Activated CD4-positive, alpha-beta T cell treated with anti-CD3 and anti-CD28 coated beads, Interleukin-2, amount 10 ng/mL, durations not matched to agents 24 days and 14 days (primary cell): ENCODE data around the gene CGGBP1. TPM values are rescaled to one million over a fixed set of nuclear protein-coding genes. Genes with fewer than 3 reads are reported as not detected.

Experiments
- DNase-seq: peaks from one replicate; pipeline ENCODE4 v3.0.0; 2022
- H3K27ac Mint-ChIP-seq: one replicate; pipeline ENCODE4 v1.8.0; 2022; ENCODE audit warnings: mild to moderate bottlenecking, mixed read lengths
- H3K27me3 Mint-ChIP-seq: one replicate; pipeline ENCODE4 v1.8.0; 2022; ENCODE audit warnings: mixed read lengths
- H3K36me3 Mint-ChIP-seq: one replicate; pipeline ENCODE4 v1.8.0; 2022; ENCODE audit warnings: low read depth, mild to moderate bottlenecking, mixed read lengths
- H3K4me1 Mint-ChIP-seq: one replicate; pipeline ENCODE4 v1.8.0; 2021; ENCODE audit warnings: mixed read lengths
- H3K4me3 Mint-ChIP-seq: one replicate; pipeline ENCODE4 v1.8.0; 2022; ENCODE audit warnings: mild to moderate bottlenecking, moderate library complexity, mixed read lengths
- H3K9me3 Mint-ChIP-seq: one replicate; pipeline ENCODE4 v1.8.0; 2021; ENCODE audit warnings: mixed read lengths
- intact Hi-C: fragments of 100-400 bp; cut with micrococcal nuclease; formaldehyde crosslinking; loops from one replicate; pipeline ENCODE4 v1.15.1; 2023
- total RNA-seq: library from RNA; stranded (reverse); gene quantifications from 2 replicates; pipeline ENCODE4 v1.2.3, GENCODE V29; 2022

The CGGBP1 gene
- total RNA-seq, 1 donor from 2014 or later, result 87.2 TPM

GRCh38 chr3:88058306-88058580 is 562 bp downstream of the CGGBP1 start:
- Mint-ChIP-seq H3K27ac (peak overlapping the region; percentile 97), H3K9me3 (no peaks in the 10 kb centered on the region), H3K36me3 (peaks cover 38% of the 10 kb centered on the region), H3K27me3 (no peaks in the 10 kb centered on the region), H3K4me1 (peaks cover 47% of the 10 kb centered on the region), H3K4me3 (peak overlapping the region; percentile 100)
- intact Hi-C loops, result loop anchor here (2.0 to 5.0 kb wide), 3 partner anchors 36 to 831 kb away; partner anchors contain the start of gene CHMP2B
- DNase-seq, result no peak

- DNase-seq, result no peak
- Mint-ChIP-seq H3K36me3 (peaks cover 36% of the 10 kb centered on the region), H3K4me1 (peaks cover 43% of the 10 kb centered on the region), H3K4me3 (peak overlapping the region; percentile 100), H3K27ac (peak overlapping the region; percentile 97), H3K9me3 (no peaks in the 10 kb centered on the region), H3K27me3 (no peaks in the 10 kb centered on the region)
- intact Hi-C loops, result loop anchor here (2.0 to 5.0 kb wide), 3 partner anchors 35 to 831 kb away; partner anchors contain the start of gene CHMP2B
Observed at GRCh38 chr3:88057630-88058305, 1.0 kb downstream of the CGGBP1 start.

- intact Hi-C loops, result no loop called here
- peaks cover 7% of the 10 kb centered on the region for H3K4me1 Mint-ChIP-seq
- no peaks in the 10 kb centered on the region for H3K27me3 Mint-ChIP-seq
- no peak overlapping the region for H3K4me3 Mint-ChIP-seq
- no peaks in the 10 kb centered on the region for H3K36me3 Mint-ChIP-seq
- H3K27ac Mint-ChIP-seq, result no peak overlapping the region
- H3K9me3 Mint-ChIP-seq, result no peaks in the 10 kb centered on the region
- DNase-seq, result no peak
Observed at GRCh38 chr3:88046766-88047165, 12.0 kb downstream of the CGGBP1 start.

- no peak overlapping the region for H3K4me3 Mint-ChIP-seq
- no peaks in the 10 kb centered on the region for H3K36me3 Mint-ChIP-seq
- intact Hi-C loops, result no loop called here
- peaks cover 7% of the 10 kb centered on the region for H3K4me1 Mint-ChIP-seq
- H3K27me3 Mint-ChIP-seq, result no peaks in the 10 kb centered on the region
- peaks cover 4% of the 10 kb centered on the region for H3K9me3 Mint-ChIP-seq
- DNase-seq, result no peak
- H3K27ac Mint-ChIP-seq, result no peak overlapping the region
Observed at GRCh38 chr3:88044411-88044810, 14.4 kb downstream of the CGGBP1 start.

GRCh38 chr3:88041005-88041404 is 17.8 kb downstream of the CGGBP1 start:
- Mint-ChIP-seq H3K27me3 (no peaks in the 10 kb centered on the region), H3K27ac (no peak overlapping the region), H3K9me3 (peaks cover 4% of the 10 kb centered on the region), H3K4me1 (peaks cover 5% of the 10 kb centered on the region), H3K4me3 (no peak overlapping the region), H3K36me3 (no peaks in the 10 kb centered on the region)
- intact Hi-C loops, result no loop called here
- DNase-seq, result no peak

- peaks cover 4% of the 10 kb centered on the region for H3K9me3 Mint-ChIP-seq
- H3K27ac Mint-ChIP-seq, result no peak overlapping the region
- no peak overlapping the region for H3K4me3 Mint-ChIP-seq
- H3K4me1 Mint-ChIP-seq, result peaks cover 5% of the 10 kb centered on the region
- intact Hi-C loops, result no loop called here
- no peak for DNase-seq
- H3K27me3 Mint-ChIP-seq, result no peaks in the 10 kb centered on the region
- no peaks in the 10 kb centered on the region for H3K36me3 Mint-ChIP-seq
Observed at GRCh38 chr3:88040529-88040928, 18.3 kb downstream of the CGGBP1 start.

GRCh38 chr3:88038566-88038965 is 20.2 kb downstream of the CGGBP1 start:
- Mint-ChIP-seq H3K9me3 (peaks cover 4% of the 10 kb centered on the region), H3K27ac (no peak overlapping the region), H3K4me3 (no peak overlapping the region), H3K36me3 (no peaks in the 10 kb centered on the region), H3K4me1 (peaks cover 8% of the 10 kb centered on the region), H3K27me3 (no peaks in the 10 kb centered on the region)
- no peak for DNase-seq
- intact Hi-C loops, result no loop called here

GRCh38 chr3:88036221-88036620 is 22.6 kb downstream of the CGGBP1 start:
- intact Hi-C loops, result no loop called here

GRCh38 chr3:88034491-88035275 is 24.1 kb downstream of the CGGBP1 start:
- intact Hi-C loops, result no loop called here
- H3K27me3 Mint-ChIP-seq, result no peaks in the 10 kb centered on the region
- no peak for DNase-seq
- H3K4me1 Mint-ChIP-seq, result peaks cover 29% of the 10 kb centered on the region
- no peak overlapping the region for H3K27ac Mint-ChIP-seq
- no peaks in the 10 kb centered on the region for H3K9me3 Mint-ChIP-seq
- H3K36me3 Mint-ChIP-seq, result no peaks in the 10 kb centered on the region
- no peak overlapping the region for H3K4me3 Mint-ChIP-seq

More at GRCh38 chr3:88036221-88036620, 22.6 kb downstream of the CGGBP1 start:
- DNase-seq, result no peak
- no peaks in the 10 kb centered on the region for H3K36me3 Mint-ChIP-seq
- no peak overlapping the region for H3K4me3 Mint-ChIP-seq
- H3K27ac Mint-ChIP-seq, result no peak overlapping the region
- H3K27me3 Mint-ChIP-seq, result no peaks in the 10 kb centered on the region
- H3K4me1 Mint-ChIP-seq, result peaks cover 23% of the 10 kb centered on the region
- H3K9me3 Mint-ChIP-seq, result peaks cover 4% of the 10 kb centered on the region

GRCh38 chr3:88033808-88034207 is 25.0 kb downstream of the CGGBP1 start:
- intact Hi-C loops, result no loop called here
- H3K9me3 Mint-ChIP-seq, result no peaks in the 10 kb centered on the region
- DNase-seq, result peak; percentile 44
- H3K27ac Mint-ChIP-seq, result no peak overlapping the region
- H3K4me1 Mint-ChIP-seq, result peaks cover 31% of the 10 kb centered on the region
- H3K4me3 Mint-ChIP-seq, result no peak overlapping the region
- H3K27me3 Mint-ChIP-seq, result no peaks in the 10 kb centered on the region
- H3K36me3 Mint-ChIP-seq, result no peaks in the 10 kb centered on the region

- H3K9me3 Mint-ChIP-seq, result no peaks in the 10 kb centered on the region
- no peaks in the 10 kb centered on the region for H3K27me3 Mint-ChIP-seq
- no peak overlapping the region for H3K4me3 Mint-ChIP-seq
- H3K4me1 Mint-ChIP-seq, result peaks cover 31% of the 10 kb centered on the region
- peak; percentile 50 for DNase-seq
- no peaks in the 10 kb centered on the region for H3K36me3 Mint-ChIP-seq
- intact Hi-C loops, result no loop called here
- H3K27ac Mint-ChIP-seq, result no peak overlapping the region
Observed at GRCh38 chr3:88033079-88033478, 25.7 kb downstream of the CGGBP1 start.

GRCh38 chr3:88032245-88032644 is 26.6 kb downstream of the CGGBP1 start:
- H3K4me3 Mint-ChIP-seq, result peak overlapping the region; percentile 84
- no peaks in the 10 kb centered on the region for H3K9me3 Mint-ChIP-seq
- intact Hi-C loops, result loop anchor here (1.0 kb wide), 1 partner anchor 27 kb away; the partner anchor contains the start of genes CGGBP1 and ZNF654
- H3K4me1 Mint-ChIP-seq, result peaks cover 30% of the 10 kb centered on the region
- no peaks in the 10 kb centered on the region for H3K36me3 Mint-ChIP-seq
- DNase-seq, result peak; percentile 56
- peak overlapping the region; percentile 27 for H3K27ac Mint-ChIP-seq
- no peaks in the 10 kb centered on the region for H3K27me3 Mint-ChIP-seq

GRCh38 chr3:88031642-88032077 is 27.1 kb downstream of the CGGBP1 start:
- peak overlapping the region; percentile 68 for H3K27ac Mint-ChIP-seq
- no peaks in the 10 kb centered on the region for H3K27me3 Mint-ChIP-seq
- intact Hi-C loops, result loop anchor here (1.0 kb wide), 1 partner anchor 28 kb away; the partner anchor contains the start of genes CGGBP1 and ZNF654
- peaks cover 30% of the 10 kb centered on the region for H3K4me1 Mint-ChIP-seq
- H3K36me3 Mint-ChIP-seq, result no peaks in the 10 kb centered on the region
- no peaks in the 10 kb centered on the region for H3K9me3 Mint-ChIP-seq
- DNase-seq, result peak; percentile 73
- peak overlapping the region; percentile 84 for H3K4me3 Mint-ChIP-seq

- no peak for DNase-seq
- no peaks in the 10 kb centered on the region for H3K9me3 Mint-ChIP-seq
- no peaks in the 10 kb centered on the region for H3K36me3 Mint-ChIP-seq
- intact Hi-C loops, result no loop called here
- no peak overlapping the region for H3K27ac Mint-ChIP-seq
- no peaks in the 10 kb centered on the region for H3K27me3 Mint-ChIP-seq
- peaks cover 30% of the 10 kb centered on the region for H3K4me1 Mint-ChIP-seq
- peak overlapping the region; percentile 3 for H3K4me3 Mint-ChIP-seq
Observed at GRCh38 chr3:88030210-88030609, 28.6 kb downstream of the CGGBP1 start.
